HG03095 (cell line): ENCODE results near the gene GZMM.

ENCODE experiments used
- ATAC-seq: cut with Tn5 transposase; IDR thresholded peaks from one replicate; pipeline ENCODE4 v1.9.1; 2021; ENCODE audit warnings: moderate library complexity; ENCODE audit not compliant: unreplicated experiment

The GZMM gene

GRCh38 chr19:543910-544608 lies at the start of gene GZMM:
Gene GZMM, plus strand, starts transcription at chr19:544053. Its CDS starts 19 bp downstream, at chr19:544072.
- no peak for ATAC-seq

GRCh38 chr19:494171-495080 lies 49.4 kb upstream of the GZMM start:
- ATAC-seq, result no peak

- ATAC-seq, result no peak
Measured at GRCh38 chr19:495081-495401, 48.8 kb upstream of the GZMM start.

- no peak for ATAC-seq
Measured at GRCh38 chr19:495402-496111, 48.3 kb upstream of the GZMM start.

- ATAC-seq, result no peak
Measured at GRCh38 chr19:496112-496665, 47.7 kb upstream of the GZMM start, which contains the start of gene MADCAM1. Gene MADCAM1, plus strand, starts transcription at chr19:496486. Its CDS starts 14 bp downstream, at chr19:496500.

- ATAC-seq, result no peak
Measured at GRCh38 chr19:496986-497385, 46.9 kb upstream of the GZMM start.

GRCh38 chr19:497491-497868 lies 46.4 kb upstream of the GZMM start:
- ATAC-seq, result no peak

GRCh38 chr19:497869-498510 lies 45.9 kb upstream of the GZMM start:
- ATAC-seq, result no peak

- no peak for ATAC-seq
Measured at GRCh38 chr19:498511-498891, 45.4 kb upstream of the GZMM start.

GRCh38 chr19:498977-499623 lies 44.8 kb upstream of the GZMM start:
- ATAC-seq, result no peak

GRCh38 chr19:501646-502045 lies 42.2 kb upstream of the GZMM start:
- ATAC-seq, result no peak

- ATAC-seq, result no peak
Measured at GRCh38 chr19:504616-505015, 39.2 kb upstream of the GZMM start.

- peak; percentile 55 for ATAC-seq
Measured at GRCh38 chr19:506404-507285, 37.2 kb upstream of the GZMM start.

- ATAC-seq, result peak; percentile 41
Measured at GRCh38 chr19:507286-508203, 36.3 kb upstream of the GZMM start, which contains the start of gene TPGS1. Gene TPGS1, plus strand, starts transcription at chr19:507497. Its CDS starts 10 bp downstream, at chr19:507507.

- no peak for ATAC-seq
Measured at GRCh38 chr19:508204-509150, 35.4 kb upstream of the GZMM start.

GRCh38 chr19:510606-511100 lies 33.2 kb upstream of the GZMM start:
- peak; percentile 26 for ATAC-seq
